HG02943 (cell line): Measurements from ENCODE around the gene ZAR1.
"Not testable (repeated sequence)": the region's sequence is repeated elsewhere in the genome, so short reads cannot be mapped to it uniquely, and the experiment has no call there.

Source experiments
- ATAC-seq: cut with Tn5 transposase; IDR thresholded peaks from one replicate; pipeline ENCODE4 v1.9.1; 2021; ENCODE audit warnings: mild to moderate bottlenecking, low read depth, moderate library complexity; ENCODE audit not compliant: unreplicated experiment

The ZAR1 gene, protein sequence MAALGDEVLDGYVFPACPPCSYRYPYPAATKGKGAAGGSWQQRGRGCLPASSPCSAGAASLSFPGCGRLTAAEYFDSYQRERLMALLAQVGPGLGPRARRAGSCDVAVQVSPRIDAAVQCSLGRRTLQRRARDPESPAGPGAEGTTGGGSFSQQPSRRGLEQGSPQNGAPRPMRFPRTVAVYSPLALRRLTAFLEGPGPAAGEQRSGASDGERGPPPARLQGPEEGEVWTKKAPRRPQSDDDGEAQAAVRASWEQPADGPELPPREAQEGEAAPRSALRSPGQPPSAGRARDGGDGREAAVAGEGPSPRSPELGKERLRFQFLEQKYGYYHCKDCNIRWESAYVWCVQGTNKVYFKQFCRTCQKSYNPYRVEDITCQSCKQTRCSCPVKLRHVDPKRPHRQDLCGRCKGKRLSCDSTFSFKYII

GRCh38 chr4:48490012-48490679, at the start of gene ZAR1:
ZAR1 (plus strand) TSS chr4:48490252; CDS start chr4:48490292, 40 bp downstream.
- ATAC-seq = no peak

DNA sequence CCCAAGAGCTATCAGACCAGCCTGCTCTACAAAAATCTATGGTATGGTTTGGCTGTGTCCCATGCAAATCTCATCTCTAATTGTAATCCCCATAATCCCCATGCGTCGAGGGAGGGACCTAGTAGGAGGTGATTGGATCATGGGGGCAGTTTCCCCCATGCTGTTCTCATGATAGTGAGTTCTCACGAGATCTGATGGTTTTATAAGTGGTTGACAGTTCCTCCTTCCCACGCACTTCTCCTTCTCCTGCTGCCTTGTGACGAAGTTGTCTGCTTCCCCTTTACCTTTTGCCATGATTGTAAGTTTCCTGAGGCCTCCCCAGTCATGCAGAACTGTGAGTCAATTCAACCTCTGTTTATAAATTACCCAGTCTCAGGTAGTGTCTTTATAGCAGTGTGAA, 49.1 kb upstream of the ZAR1 start:
- ATAC-seq = not testable (repeated sequence)

DNA sequence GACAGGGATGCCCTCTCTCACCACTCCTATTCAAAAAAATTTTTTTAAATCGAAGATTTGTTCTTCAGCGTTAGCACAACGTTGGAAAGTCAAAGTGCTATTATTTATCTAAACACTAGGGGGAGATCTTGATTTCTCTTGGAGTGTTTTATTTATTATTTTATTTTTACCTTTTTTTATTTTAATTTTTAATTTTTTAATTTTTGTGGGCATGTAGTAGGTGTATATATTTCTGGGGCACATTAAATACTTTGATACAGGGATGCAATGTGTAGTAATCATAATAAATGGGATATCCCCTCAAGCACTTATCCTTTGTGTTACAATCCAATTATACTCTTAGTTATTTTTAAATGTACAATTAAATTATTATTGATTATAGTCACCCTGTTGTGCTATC, 44.3 kb upstream of the ZAR1 start:
- ATAC-seq = no peak

DNA sequence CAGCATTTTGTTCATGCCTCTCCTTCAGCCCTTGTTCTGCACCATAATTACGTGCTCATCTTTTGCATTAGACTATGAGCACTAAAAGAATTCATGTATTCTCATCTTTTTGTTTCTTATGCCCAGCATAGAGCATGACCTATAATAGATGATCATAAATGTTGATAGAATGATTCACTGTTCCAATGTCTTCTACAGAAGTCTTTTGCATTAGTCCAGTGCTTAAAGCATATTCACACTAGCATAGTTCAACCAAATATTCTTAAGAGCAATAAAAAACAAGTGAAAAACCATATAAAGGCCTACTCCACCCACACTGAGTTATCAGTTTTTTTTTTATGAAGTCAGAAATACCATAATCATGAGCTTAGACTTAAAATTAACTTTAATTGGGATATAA, 43.4 kb upstream of the ZAR1 start:
- ATAC-seq = no peak

GRCh38 chr4:48449151-48449550, 40.9 kb upstream of the ZAR1 start:
- ATAC-seq = no peak

DNA sequence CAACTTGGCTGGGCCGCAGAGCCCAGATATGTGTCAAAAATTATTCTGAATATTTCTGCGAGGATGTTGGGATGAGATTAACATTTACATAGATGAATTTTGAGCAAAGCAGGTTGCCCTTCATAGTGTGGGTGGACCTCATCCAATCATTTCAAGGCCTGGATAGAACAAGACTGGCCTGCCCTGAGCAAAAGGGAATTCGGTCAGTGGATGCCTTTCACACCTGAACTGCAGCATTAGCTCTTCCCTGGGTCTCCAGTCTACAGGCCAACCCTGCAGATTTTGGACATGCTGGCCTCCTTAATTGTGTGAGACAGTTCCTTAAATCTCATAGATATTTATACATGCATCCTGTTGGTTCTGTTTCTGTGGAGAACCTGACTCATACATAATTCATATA, 39.3 kb upstream of the ZAR1 start:
- no peak for ATAC-seq

- ATAC-seq = not testable (repeated sequence)
Measured at GRCh38 chr4:48451656-48452055, 38.4 kb upstream of the ZAR1 start.

GRCh38 chr4:48454591-48454990, 35.5 kb upstream of the ZAR1 start:
- no peak for ATAC-seq

GRCh38 chr4:48461000-48461399, 29.1 kb upstream of the ZAR1 start:
- no peak for ATAC-seq

DNA sequence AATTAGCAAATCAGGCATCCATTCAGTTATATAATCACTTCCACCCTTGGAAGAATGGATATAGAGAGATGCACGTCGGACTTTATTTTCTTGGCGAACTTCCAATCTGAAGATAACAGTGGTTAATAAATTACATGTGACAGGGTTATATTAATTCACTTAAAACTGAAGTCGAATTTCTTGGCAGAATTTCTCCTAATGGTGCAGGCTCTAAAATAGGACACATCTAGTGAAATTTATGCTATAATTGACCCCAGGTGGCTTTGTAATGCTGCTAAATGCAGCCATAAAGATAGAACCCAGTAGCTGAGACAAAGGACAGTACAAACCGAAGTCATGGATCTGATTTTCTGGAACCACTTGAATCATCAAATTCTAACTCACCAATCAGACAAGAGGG, 27.7 kb upstream of the ZAR1 start:
- no peak for ATAC-seq

- no peak for ATAC-seq
Measured at GRCh38 chr4:48467442-48467841, 22.6 kb upstream of the ZAR1 start.

DNA sequence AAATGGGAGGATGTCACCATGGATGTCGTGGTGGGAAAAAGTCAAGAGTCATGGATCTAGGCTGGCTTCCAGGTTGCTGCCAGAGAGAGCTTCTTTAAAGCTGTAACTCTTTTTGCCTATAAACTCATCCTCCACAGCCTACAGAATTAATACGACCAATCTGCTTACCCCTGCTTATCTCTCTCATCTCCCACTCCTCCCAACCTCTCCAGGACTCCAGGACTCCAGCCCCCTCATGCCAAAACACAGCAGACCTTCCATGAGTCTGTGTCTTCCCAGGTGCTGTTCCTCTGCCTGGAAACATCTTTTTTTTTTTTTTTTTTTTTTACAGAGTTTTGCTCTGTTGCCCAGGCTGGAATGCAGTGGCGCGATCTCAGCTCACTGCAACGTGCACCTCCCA, 22.2 kb upstream of the ZAR1 start:
- ATAC-seq = no peak

GRCh38 chr4:48470137-48470536, 19.9 kb upstream of the ZAR1 start:
- no peak for ATAC-seq

DNA sequence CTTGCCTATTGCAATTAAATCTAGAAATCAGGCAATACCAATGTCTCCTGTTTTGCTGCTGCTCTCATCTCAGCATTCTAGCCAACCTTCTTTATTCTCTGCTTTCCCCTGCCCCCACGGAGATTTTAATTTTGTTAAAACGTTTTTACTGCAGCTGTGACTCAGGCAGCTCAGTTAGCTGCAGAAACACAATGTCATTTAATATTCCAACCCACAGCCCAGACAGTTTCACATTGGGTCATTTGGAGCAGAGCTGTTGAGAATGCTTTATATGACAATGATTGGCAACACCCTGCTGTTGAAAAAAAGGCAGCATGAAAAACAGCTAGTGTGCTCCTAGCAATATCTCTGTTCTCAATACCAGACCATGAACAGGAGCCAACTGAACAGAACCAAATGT, 19.5 kb upstream of the ZAR1 start:
- ATAC-seq = no peak

DNA sequence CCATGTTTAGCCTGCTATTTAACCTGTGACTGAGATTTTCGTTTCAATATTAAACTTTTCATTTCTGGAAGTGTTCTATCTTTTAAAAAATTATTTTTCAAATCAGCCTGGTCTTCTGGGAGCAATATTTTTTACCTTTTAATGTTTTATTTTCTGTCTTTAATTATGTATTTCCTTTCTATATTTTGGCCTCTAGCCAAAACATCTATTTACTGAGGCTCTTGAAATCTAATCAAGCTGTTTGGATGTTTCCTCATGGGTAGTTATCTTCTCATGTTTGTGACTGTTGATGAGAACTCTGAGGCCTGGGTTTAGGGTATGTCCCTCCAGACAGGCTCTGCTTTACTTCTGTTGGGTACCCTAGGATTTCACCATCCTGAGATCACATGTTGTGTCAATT, 17.3 kb upstream of the ZAR1 start:
- ATAC-seq = no peak

DNA sequence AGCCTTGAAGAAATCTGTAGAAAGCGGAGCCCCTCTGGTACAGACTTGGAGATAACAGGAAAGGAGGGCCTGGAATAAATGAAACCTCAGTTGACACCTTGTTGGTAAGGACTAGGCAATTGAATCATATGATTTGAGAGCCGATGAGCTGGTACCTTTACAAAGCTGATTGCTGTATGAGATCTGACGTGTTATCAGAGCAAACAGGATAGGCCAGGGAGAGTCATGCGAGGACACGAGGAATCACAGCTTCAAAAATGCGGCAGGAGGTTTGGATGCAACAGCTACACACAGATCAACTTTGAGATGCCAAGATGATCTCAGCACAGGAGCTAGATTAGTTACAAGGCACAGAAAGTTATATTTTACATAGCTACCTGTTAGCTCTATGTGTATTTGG, 14.3 kb upstream of the ZAR1 start:
- ATAC-seq = no peak

DNA sequence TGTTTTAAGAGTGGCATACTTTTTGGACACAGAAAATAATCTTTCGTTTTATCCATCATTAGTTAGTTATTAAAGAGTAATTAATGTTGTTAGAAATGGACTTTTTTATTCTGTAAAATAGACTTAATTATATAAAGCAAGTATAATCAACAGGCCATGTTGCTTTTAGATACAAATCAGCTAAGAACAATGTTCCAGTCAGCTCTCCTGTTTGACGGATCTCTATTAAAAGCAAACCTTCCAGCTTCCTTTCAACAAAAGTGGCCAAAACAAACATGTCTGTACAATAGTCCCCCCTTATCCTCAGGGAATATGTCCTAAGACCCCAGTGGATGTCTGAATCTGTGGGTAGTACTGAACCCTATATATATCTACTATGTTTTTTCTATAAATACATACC, 11.8 kb upstream of the ZAR1 start:
- no peak for ATAC-seq

DNA sequence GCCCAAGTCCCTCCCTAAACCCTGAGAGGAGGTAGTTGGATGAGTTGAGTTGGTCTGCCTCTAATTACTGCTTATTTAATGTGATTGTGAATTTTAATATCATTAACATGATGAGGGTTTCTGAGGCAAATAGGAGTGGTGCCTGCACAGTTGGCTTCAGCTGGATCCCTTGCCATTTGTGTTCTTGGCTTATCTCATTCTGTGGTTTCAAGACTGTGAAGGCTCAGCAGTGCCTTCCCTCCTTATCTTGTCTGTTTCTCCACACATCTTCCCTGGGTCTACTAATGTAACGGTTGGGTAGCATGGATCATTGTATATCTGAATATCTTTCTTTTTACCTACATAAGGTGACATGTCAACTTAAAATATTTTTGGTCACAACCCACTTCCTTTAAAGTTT, 8.5 kb upstream of the ZAR1 start:
- ATAC-seq = no peak

DNA sequence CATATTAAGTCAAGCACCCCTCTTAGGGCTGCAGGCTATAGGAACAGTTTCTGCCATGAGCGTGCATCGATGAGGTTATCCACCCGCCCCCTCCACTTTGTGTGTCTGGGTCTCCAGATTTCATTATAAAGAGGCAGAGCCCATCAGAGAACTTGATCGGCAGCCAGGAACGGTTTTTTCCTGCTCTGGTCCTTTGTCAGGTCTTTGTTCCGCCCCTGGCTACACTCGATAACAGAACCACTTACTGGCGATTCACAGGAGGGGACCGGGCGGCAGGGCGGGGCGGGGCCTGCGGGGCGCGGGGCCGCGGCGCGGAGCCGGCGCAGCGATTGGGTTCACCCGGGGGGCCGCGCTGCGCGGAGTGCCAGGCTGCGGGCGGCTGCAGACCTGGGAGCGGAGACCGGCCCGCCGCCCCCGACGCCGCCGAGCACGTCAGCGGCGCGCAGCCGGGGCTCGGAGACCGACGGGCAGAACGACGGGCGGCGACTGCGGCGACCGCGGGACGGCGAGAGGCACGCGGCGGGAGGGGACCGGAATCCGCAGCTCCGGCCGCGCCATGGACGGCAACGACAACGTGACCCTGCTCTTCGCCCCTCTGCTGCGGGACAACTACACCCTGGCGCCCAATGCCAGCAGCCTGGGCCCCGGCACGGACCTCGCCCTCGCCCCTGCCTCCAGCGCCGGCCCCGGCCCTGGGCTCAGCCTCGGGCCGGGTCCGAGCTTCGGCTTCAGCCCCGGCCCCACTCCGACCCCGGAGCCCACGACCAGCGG, 6.9 kb upstream of the ZAR1 start, which contains the start of gene SLC10A4:
TSS of gene SLC10A4 (plus strand) at position 338 of the 771 bp plus-strand sequence. CDS start at position 557, 219 bp downstream.
- no peak for ATAC-seq

GRCh38 chr4:48483777-48484493, 6.1 kb upstream of the ZAR1 start:
- no peak for ATAC-seq
